CD4-positive, CD25-positive, alpha-beta regulatory T cell (primary cell): Measurements from ENCODE around the gene F13A1. TPM values are rescaled to one million over a fixed set of nuclear protein-coding genes. Genes with fewer than 3 reads are reported as not detected.

Experiments
- ATAC-seq, 2 donors: fragments of 150-1000 bp; cut with Tn5 transposase; one replicate each; pipeline ENCODE4 v1.10.0; 2021; ENCODE audit warnings: low read depth in 2 of 2, moderate number of reproducible peaks in 2 of 2, moderate library complexity in 1 of 2
- DNase-seq, 3 donors: peaks; one replicate each; pipeline versions ENCODE4 v3.0.0 to v3.0.0-alpha.2; 2012 to 2022; ENCODE audit warnings: mixed read lengths in 1 of 3
- H3K27ac ChIP-seq: one replicate; pipeline ENCODE4 v1.7.0; 2013; ENCODE audit warnings: mild to moderate bottlenecking, low read length; ENCODE audit not compliant: insufficient read depth, poor library complexity, severe bottlenecking
- H3K27me3 ChIP-seq: one replicate; pipeline ENCODE4 v1.7.0; 2013; ENCODE audit warnings: low read length; ENCODE audit not compliant: control insufficient read depth, insufficient read depth
- H3K36me3 ChIP-seq: one replicate; pipeline ENCODE4 v1.7.0; 2013; ENCODE audit warnings: mild to moderate bottlenecking, low read length, moderate library complexity; ENCODE audit not compliant: control insufficient read depth, insufficient read depth
- H3K4me1 ChIP-seq: 2 replicates; pipeline ENCODE4 v1.7.0; 2013; ENCODE audit warnings: mild to moderate bottlenecking, low read length; ENCODE audit not compliant: insufficient read depth, control insufficient read depth, poor library complexity, severe bottlenecking
- H3K4me3 ChIP-seq: one replicate; pipeline ENCODE4 v1.7.0; 2013; ENCODE audit warnings: low read depth, mild to moderate bottlenecking, low read length, moderate library complexity
- H3K9me3 ChIP-seq, 2 experiments: 1 replicate in 1 of 2; 2 replicates in 1 of 2; pipeline ENCODE4 v1.7.0; 2013; ENCODE audit warnings: low read length in 2 of 2, mild to moderate bottlenecking in 1 of 2, moderate library complexity in 1 of 2; ENCODE audit not compliant: control insufficient read depth in 2 of 2
- H3K27ac Mint-ChIP-seq, 3 donors: one replicate each; pipeline ENCODE4 v1.8.0; 2020 to 2022; ENCODE audit warnings: mild to moderate bottlenecking in 3 of 3, mixed read lengths in 3 of 3, moderate library complexity in 2 of 3
- H3K27me3 Mint-ChIP-seq: one replicate; pipeline ENCODE4 v1.8.0; 2022; ENCODE audit warnings: mild to moderate bottlenecking, mixed read lengths
- H3K36me3 Mint-ChIP-seq: one replicate; pipeline ENCODE4 v1.8.0; 2020; ENCODE audit warnings: mixed read lengths
- H3K4me1 Mint-ChIP-seq, 4 donors: one replicate each; pipeline ENCODE4 v1.8.0; 2020 to 2022; ENCODE audit warnings: mixed read lengths in 4 of 4, mild to moderate bottlenecking in 1 of 4
- H3K4me3 Mint-ChIP-seq, 4 donors: one replicate each; pipeline ENCODE4 v1.8.0; 2020 to 2022; ENCODE audit warnings: mild to moderate bottlenecking in 4 of 4, mixed read lengths in 4 of 4, moderate library complexity in 3 of 4
- H3K9me3 Mint-ChIP-seq, 7 donors: one replicate each; pipeline ENCODE4 v1.8.0; 2020 to 2022; ENCODE audit warnings: mixed read lengths in 7 of 7, mild to moderate bottlenecking in 3 of 7, moderate library complexity in 2 of 7
- polyA plus RNA-seq, 4 donors: library from polyadenylated mRNA; unstranded; fragments of 300-500 nt; fragmentation: Illumina TruSeq; gene quantifications; one replicate each; pipeline ENCODE4 v1.2.3, GENCODE V29; 2021
- total RNA-seq: library from RNA; stranded (reverse); gene quantifications from one replicate; pipeline ENCODE4 v1.2.3, GENCODE V29; 2022

Gene F13A1
- total and polyA plus RNA-seq, 5 donors from 2014 or later, result 0.16 to 21.1 TPM; not detected in 3

GRCh38 chr6:6357032-6357431, 36.6 kb upstream of the F13A1 start:
- DNase-seq, result no peak
- H3K36me3 Mint-ChIP-seq, result no peaks in the 10 kb centered on the region
- H3K4me3 ChIP-seq, result no peak overlapping the region
- H3K27ac ChIP-seq, result no peak overlapping the region
- no peak overlapping the region for H3K27ac Mint-ChIP-seq
- peaks cover 0 to 1% (median 0%) of the 10 kb centered on the region in 7 donors for H3K9me3 Mint-ChIP-seq
- no peaks in the 10 kb centered on the region for H3K4me1 ChIP-seq
- H3K27me3 ChIP-seq, result peaks cover 2% of the 10 kb centered on the region
- ATAC-seq, result no peak
- no peaks in the 10 kb centered on the region for H3K36me3 ChIP-seq
- H3K4me1 Mint-ChIP-seq, result no peaks in the 10 kb centered on the region
- H3K9me3 ChIP-seq, result no peaks in the 10 kb centered on the region
- H3K27me3 Mint-ChIP-seq, result no peaks in the 10 kb centered on the region
- no peak overlapping the region for H3K4me3 Mint-ChIP-seq

GRCh38 chr6:6352772-6353171, 32.3 kb upstream of the F13A1 start:
- DNase-seq (no peak), ATAC-seq (no peak)

GRCh38 chr6:6351511-6352025, 31.1 kb upstream of the F13A1 start:
- no peak overlapping the region for H3K4me3 Mint-ChIP-seq
- Histone ChIP-seq H3K27me3 (peaks cover 2% of the 10 kb centered on the region), H3K4me1 (no peaks in the 10 kb centered on the region), H3K9me3 (no peaks in the 10 kb centered on the region), H3K36me3 (no peaks in the 10 kb centered on the region), H3K27ac (no peak overlapping the region), H3K4me3 (no peak overlapping the region)
- no peaks in the 10 kb centered on the region for H3K36me3 Mint-ChIP-seq
- DNase-seq (no peak), ATAC-seq (no peak)
- H3K4me1 Mint-ChIP-seq, result no peaks in the 10 kb centered on the region
- H3K27me3 Mint-ChIP-seq, result peaks cover 3% of the 10 kb centered on the region
- H3K9me3 Mint-ChIP-seq, result peaks cover 0 to 1% (median 0%) of the 10 kb centered on the region in 7 donors
- H3K27ac Mint-ChIP-seq, result no peak overlapping the region

More at GRCh38 chr6:6352772-6353171, 32.3 kb upstream of the F13A1 start:
- H3K27ac ChIP-seq, result no peak overlapping the region
- H3K4me1 ChIP-seq, result no peaks in the 10 kb centered on the region
- Mint-ChIP-seq H3K4me3 (no peak overlapping the region), H3K4me1 (no peaks in the 10 kb centered on the region), H3K9me3 (peaks cover 0 to 1% (median 0%) of the 10 kb centered on the region in 7 donors), H3K27ac (no peak overlapping the region), H3K27me3 (no peaks in the 10 kb centered on the region), H3K36me3 (no peaks in the 10 kb centered on the region)
- no peak overlapping the region for H3K4me3 ChIP-seq
- H3K9me3 ChIP-seq, result no peaks in the 10 kb centered on the region
- peaks cover 2% of the 10 kb centered on the region for H3K27me3 ChIP-seq
- H3K36me3 ChIP-seq, result no peaks in the 10 kb centered on the region

- no peaks in the 10 kb centered on the region for H3K36me3 ChIP-seq
- H3K4me3 ChIP-seq, result no peak overlapping the region
- no peak overlapping the region for H3K4me3 Mint-ChIP-seq
- no peaks in the 10 kb centered on the region for H3K4me1 Mint-ChIP-seq
- ATAC-seq, result no peak
- no peak for DNase-seq
- peaks cover 2% of the 10 kb centered on the region for H3K27me3 ChIP-seq
- no peaks in the 10 kb centered on the region for H3K4me1 ChIP-seq
- peaks cover 5% of the 10 kb centered on the region for H3K27me3 Mint-ChIP-seq
- no peaks in the 10 kb centered on the region for H3K36me3 Mint-ChIP-seq
- H3K9me3 Mint-ChIP-seq, result peaks cover 0 to 1% (median 0%) of the 10 kb centered on the region in 7 donors
- no peak overlapping the region for H3K27ac Mint-ChIP-seq
- no peaks in the 10 kb centered on the region for H3K9me3 ChIP-seq
- H3K27ac ChIP-seq, result no peak overlapping the region
Measured at GRCh38 chr6:6350696-6351095, 30.2 kb upstream of the F13A1 start.

GRCh38 chr6:6348256-6348655, 27.8 kb upstream of the F13A1 start:
- Mint-ChIP-seq H3K9me3 (peaks cover 0 to 1% (median 0%) of the 10 kb centered on the region in 7 donors), H3K4me3 (no peak overlapping the region), H3K27me3 (peaks cover 5% of the 10 kb centered on the region), H3K27ac (no peak overlapping the region), H3K36me3 (no peaks in the 10 kb centered on the region), H3K4me1 (no peaks in the 10 kb centered on the region)
- Histone ChIP-seq H3K4me1 (no peaks in the 10 kb centered on the region), H3K36me3 (no peaks in the 10 kb centered on the region), H3K27ac (no peak overlapping the region), H3K27me3 (peaks cover 2% of the 10 kb centered on the region), H3K9me3 (no peaks in the 10 kb centered on the region), H3K4me3 (no peak overlapping the region)
- ATAC-seq (no peak), DNase-seq (no peak)

- Histone ChIP-seq H3K27me3 (peaks cover 2% of the 10 kb centered on the region), H3K36me3 (no peaks in the 10 kb centered on the region), H3K27ac (no peak overlapping the region), H3K4me3 (no peak overlapping the region), H3K9me3 (no peaks in the 10 kb centered on the region), H3K4me1 (no peaks in the 10 kb centered on the region)
- Mint-ChIP-seq H3K27me3 (peaks cover 5% of the 10 kb centered on the region), H3K36me3 (no peaks in the 10 kb centered on the region), H3K27ac (no peak overlapping the region), H3K4me3 (no peak overlapping the region), H3K4me1 (no peaks in the 10 kb centered on the region), H3K9me3 (peaks cover 0 to 1% (median 0%) of the 10 kb centered on the region in 7 donors)
- ATAC-seq (no peak), DNase-seq (no peak)
Measured at GRCh38 chr6:6346427-6347023, 26.1 kb upstream of the F13A1 start.

GRCh38 chr6:6333501-6333900, 13.0 kb upstream of the F13A1 start:
- ATAC-seq (no peak), DNase-seq (no peak)
- Histone ChIP-seq H3K9me3 (no peaks in the 10 kb centered on the region), H3K36me3 (no peaks in the 10 kb centered on the region), H3K27ac (no peak overlapping the region), H3K4me1 (no peaks in the 10 kb centered on the region), H3K27me3 (no peaks in the 10 kb centered on the region), H3K4me3 (no peak overlapping the region)
- Mint-ChIP-seq H3K4me1 (peaks cover 0 to 5% (median 1%) of the 10 kb centered on the region in 4 donors), H3K9me3 (peaks cover 0 to 2% (median 0%) of the 10 kb centered on the region in 7 donors), H3K4me3 (no peak overlapping the region), H3K27me3 (no peaks in the 10 kb centered on the region), H3K27ac (no peak overlapping the region), H3K36me3 (no peaks in the 10 kb centered on the region)

- Mint-ChIP-seq H3K4me3 (no peak overlapping the region), H3K4me1 (peaks cover 0 to 5% (median 1%) of the 10 kb centered on the region in 4 donors), H3K36me3 (no peaks in the 10 kb centered on the region), H3K9me3 (peaks cover 0 to 2% (median 0%) of the 10 kb centered on the region in 7 donors), H3K27me3 (no peaks in the 10 kb centered on the region), H3K27ac (no peak overlapping the region)
- H3K36me3 ChIP-seq, result no peaks in the 10 kb centered on the region
- no peak overlapping the region for H3K27ac ChIP-seq
- no peaks in the 10 kb centered on the region for H3K27me3 ChIP-seq
- H3K9me3 ChIP-seq, result no peaks in the 10 kb centered on the region
- DNase-seq, result no peak
- ATAC-seq, result no peak
- H3K4me3 ChIP-seq, result no peak overlapping the region
- H3K4me1 ChIP-seq, result no peaks in the 10 kb centered on the region
Measured at GRCh38 chr6:6332811-6333244, 12.4 kb upstream of the F13A1 start.
